GM19372 (cell line): ENCODE data around the gene VPS37C.

Source experiments
- ATAC-seq: cut with Tn5 transposase; IDR thresholded peaks from one replicate; pipeline ENCODE4 v1.9.1; 2021; ENCODE audit warnings: mild to moderate bottlenecking, low read depth, moderate library complexity; ENCODE audit not compliant: unreplicated experiment

VPS37C gene

GRCh38 chr11:61155741-61156140, 5.5 kb downstream of the VPS37C start:
- no peak for ATAC-seq

- no peak for ATAC-seq
Measured at GRCh38 chr11:61155312-61155711, 5.9 kb downstream of the VPS37C start.

GRCh38 chr11:61154528-61154927, 6.7 kb downstream of the VPS37C start:
- ATAC-seq: no peak

GRCh38 chr11:61153593-61154095, 7.6 kb downstream of the VPS37C start:
- ATAC-seq: no peak

GRCh38 chr11:61152816-61153592, 8.2 kb downstream of the VPS37C start:
- no peak for ATAC-seq

GRCh38 chr11:61151545-61152252, 9.5 kb downstream of the VPS37C start:
- ATAC-seq: no peak

- ATAC-seq: no peak
Measured at GRCh38 chr11:61150706-61151544, 10.3 kb downstream of the VPS37C start.

GRCh38 chr11:61149624-61150615, 11.3 kb downstream of the VPS37C start:
- ATAC-seq: no peak

- ATAC-seq: no peak
Measured at GRCh38 chr11:61147791-61148620, 13.2 kb downstream of the VPS37C start.

GRCh38 chr11:61147271-61147670, 14.0 kb downstream of the VPS37C start:
- ATAC-seq: no peak

- ATAC-seq: no peak
Measured at GRCh38 chr11:61146416-61146815, 14.8 kb downstream of the VPS37C start.

GRCh38 chr11:61145228-61146005, 15.8 kb downstream of the VPS37C start:
- ATAC-seq: no peak

- ATAC-seq: no peak
Measured at GRCh38 chr11:61144511-61145179, 16.6 kb downstream of the VPS37C start.

- ATAC-seq: no peak
Measured at GRCh38 chr11:61142424-61142823, 18.8 kb downstream of the VPS37C start.

GRCh38 chr11:61141601-61142028, 19.6 kb downstream of the VPS37C start:
- ATAC-seq: no peak

GRCh38 chr11:61140416-61140815, 20.8 kb downstream of the VPS37C start:
- ATAC-seq: no peak

GRCh38 chr11:61139387-61139786, 21.8 kb downstream of the VPS37C start:
- ATAC-seq: no peak
